Osteocyte (in vitro differentiated cells): ENCODE data around the gene MTMR10. TPM values are rescaled to one million over a fixed set of nuclear protein-coding genes. Genes with fewer than 3 reads are reported as not detected.

ENCODE experiments used
- DNase-seq: peaks from one replicate; pipeline ENCODE4 v3.0.0; 2021; ENCODE audit warnings: mixed read lengths; ENCODE audit not compliant: unreplicated experiment; ENCODE audit errors: extremely low spot score
- H3K27ac Mint-ChIP-seq: one replicate; pipeline ENCODE4 v1.8.0; 2021; ENCODE audit warnings: mild to moderate bottlenecking, mixed read lengths; ENCODE audit not compliant: unreplicated experiment
- H3K27me3 Mint-ChIP-seq: one replicate; pipeline ENCODE4 v1.8.0; 2021; ENCODE audit warnings: mixed read lengths; ENCODE audit not compliant: unreplicated experiment
- H3K36me3 Mint-ChIP-seq: one replicate; pipeline ENCODE4 v1.8.0; 2021; ENCODE audit warnings: mixed read lengths; ENCODE audit not compliant: unreplicated experiment
- H3K4me1 Mint-ChIP-seq: one replicate; pipeline ENCODE4 v1.8.0; 2021; ENCODE audit warnings: mixed read lengths; ENCODE audit not compliant: unreplicated experiment
- H3K4me3 Mint-ChIP-seq: one replicate; pipeline ENCODE4 v1.8.0; 2021; ENCODE audit warnings: mild to moderate bottlenecking, moderate library complexity, mixed read lengths; ENCODE audit not compliant: unreplicated experiment
- H3K9me3 Mint-ChIP-seq: one replicate; pipeline ENCODE4 v1.8.0; 2021; ENCODE audit warnings: mixed read lengths; ENCODE audit not compliant: unreplicated experiment
- CTCF ChIP-seq: fragments of 200-600 bp; sonication (generic); IDR thresholded peaks from 2 replicates; pipeline ENCODE4 v1.5.0; 2021; ENCODE audit warnings: antibody characterized with exemption, mild to moderate bottlenecking, moderate library complexity
- total RNA-seq: library from RNA; stranded (reverse); gene quantifications from 2 replicates; pipeline ENCODE4 v1.2.1, GENCODE V29; 2021

Gene MTMR10
- total RNA-seq, 1 donor from 2014 or later, result 23.3 TPM

- no peak overlapping the region for H3K27ac Mint-ChIP-seq
- no peaks in the 10 kb centered on the region for H3K9me3 Mint-ChIP-seq
- no peak overlapping the region for H3K4me3 Mint-ChIP-seq
- H3K36me3 Mint-ChIP-seq, result peaks cover 50% of the 10 kb centered on the region
- DNase-seq, result no peak
- TF ChIP-seq CTCF, result no peak
- H3K27me3 Mint-ChIP-seq, result no peaks in the 10 kb centered on the region
- no peaks in the 10 kb centered on the region for H3K4me1 Mint-ChIP-seq
These were observed 27.7 kb downstream of the MTMR10 start for GRCh38 chr15:30963681-30964080.

GRCh38 chr15:30962659-30963058, 28.8 kb downstream of the MTMR10 start:
- no peaks in the 10 kb centered on the region for H3K9me3 Mint-ChIP-seq
- H3K27me3 Mint-ChIP-seq, result no peaks in the 10 kb centered on the region
- TF ChIP-seq CTCF, result no peak
- no peak for DNase-seq
- no peaks in the 10 kb centered on the region for H3K4me1 Mint-ChIP-seq
- peaks cover 56% of the 10 kb centered on the region for H3K36me3 Mint-ChIP-seq
- H3K4me3 Mint-ChIP-seq, result no peak overlapping the region
- no peak overlapping the region for H3K27ac Mint-ChIP-seq

DNA sequence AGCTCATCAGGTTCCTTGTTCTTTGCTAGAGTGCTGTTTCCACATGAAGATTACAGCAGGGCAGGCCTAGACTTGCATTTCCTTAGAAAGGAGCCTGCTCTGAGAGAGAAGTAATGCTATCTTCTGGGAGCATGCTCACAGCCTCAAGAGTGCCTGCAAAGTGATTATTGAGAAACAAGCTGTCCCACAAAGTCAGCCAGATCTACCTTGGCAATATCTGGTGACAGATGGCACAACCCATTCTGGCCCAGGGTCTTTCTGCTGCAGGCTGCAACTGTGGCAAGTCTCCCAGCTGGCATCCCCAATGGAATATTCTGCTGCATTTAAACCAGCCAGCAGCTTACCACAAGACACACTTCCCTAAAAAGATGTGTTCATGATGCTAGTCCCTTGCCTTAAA, 29.3 kb downstream of the MTMR10 start:
- no peak for TF ChIP-seq CTCF
- H3K4me1 Mint-ChIP-seq, result no peaks in the 10 kb centered on the region
- no peaks in the 10 kb centered on the region for H3K9me3 Mint-ChIP-seq
- H3K27ac Mint-ChIP-seq, result no peak overlapping the region
- DNase-seq, result no peak
- no peak overlapping the region for H3K4me3 Mint-ChIP-seq
- H3K36me3 Mint-ChIP-seq, result peaks cover 61% of the 10 kb centered on the region
- no peaks in the 10 kb centered on the region for H3K27me3 Mint-ChIP-seq

- Mint-ChIP-seq H3K36me3 (peaks cover 62% of the 10 kb centered on the region), H3K9me3 (no peaks in the 10 kb centered on the region), H3K4me1 (peaks cover 18% of the 10 kb centered on the region), H3K27me3 (no peaks in the 10 kb centered on the region), H3K4me3 (no peak overlapping the region), H3K27ac (no peak overlapping the region)
- no peak for TF ChIP-seq CTCF
- DNase-seq, result no peak
These were observed 33.2 kb downstream of the MTMR10 start for GRCh38 chr15:30958219-30958618.

DNA sequence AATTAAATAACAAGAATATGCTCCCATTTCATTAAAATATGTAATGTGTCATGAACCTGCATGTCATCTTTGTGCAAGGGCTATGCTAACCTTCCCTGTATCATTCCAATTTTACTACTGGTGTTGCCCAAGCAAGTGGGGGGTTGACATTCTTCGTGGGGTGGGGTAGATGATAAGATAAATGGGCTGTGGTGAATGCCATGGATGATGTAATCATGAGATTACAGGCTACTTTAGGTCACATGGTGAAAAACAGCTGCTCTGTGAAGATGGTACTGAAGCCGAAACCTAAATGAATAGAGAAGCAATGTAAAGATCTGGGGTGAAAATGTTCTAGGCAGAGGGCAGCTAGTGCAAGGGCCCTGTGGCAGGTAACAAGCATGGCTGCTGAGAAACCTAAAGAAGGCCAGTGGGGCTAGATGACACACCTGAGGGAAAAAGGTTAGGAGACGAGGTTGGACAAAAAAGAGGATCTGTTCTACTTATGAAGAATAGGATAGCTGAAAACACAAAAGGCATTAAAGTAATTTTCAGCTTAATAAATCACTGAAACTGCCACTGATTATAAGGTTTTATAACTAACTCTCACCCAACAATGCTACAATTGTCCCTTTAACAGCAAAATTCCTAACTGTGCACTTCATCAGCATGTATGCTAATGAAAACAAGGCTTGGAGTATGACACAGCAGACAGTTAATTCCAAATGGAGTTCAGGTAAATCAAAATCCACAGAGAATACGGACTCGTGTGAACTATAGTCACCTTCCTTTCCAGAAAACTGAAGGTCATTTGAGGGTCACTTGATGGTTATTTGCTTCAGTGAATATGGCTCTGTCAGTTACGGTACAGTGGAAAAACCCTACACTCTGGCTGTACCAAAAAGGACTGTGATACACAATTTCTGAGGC, 35.0 kb downstream of the MTMR10 start:
- DNase-seq, result no peak
- Mint-ChIP-seq H3K4me1 (peaks cover 21% of the 10 kb centered on the region), H3K9me3 (no peaks in the 10 kb centered on the region), H3K27me3 (no peaks in the 10 kb centered on the region), H3K4me3 (no peak overlapping the region), H3K27ac (no peak overlapping the region), H3K36me3 (peaks cover 64% of the 10 kb centered on the region)
- no peak for TF ChIP-seq CTCF
